ENCODE data around the gene RORB.

RORB gene

GRCh38 chr9:74609671-74610405 is 112.7 kb downstream of the RORB start:
- no peak for DNase-seq

- no peak for DNase-seq
Measured at GRCh38 chr9:74610523-74611061, 113.5 kb downstream of the RORB start.

DNA sequence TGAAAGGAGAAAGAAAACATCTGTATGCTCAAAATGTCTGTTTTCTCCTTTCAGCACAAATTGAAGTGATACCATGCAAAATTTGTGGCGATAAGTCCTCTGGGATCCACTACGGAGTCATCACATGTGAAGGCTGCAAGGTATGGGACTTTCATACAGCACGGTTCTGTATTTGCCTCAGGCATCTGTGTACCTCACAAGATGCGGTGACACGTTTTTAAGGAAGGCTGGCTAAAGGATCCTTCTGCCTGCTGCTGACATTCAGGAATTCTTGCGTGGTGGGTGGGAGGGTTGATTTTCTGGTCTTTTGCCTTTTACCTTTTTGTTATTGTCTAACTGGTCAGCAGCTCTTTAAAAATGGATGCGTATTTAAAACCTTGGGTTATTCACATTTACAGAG is 133.1 kb downstream of the RORB start:
- no peak for DNase-seq

GRCh38 chr9:74639112-74639511 is 142.0 kb downstream of the RORB start:
- no peak for DNase-seq

DNA sequence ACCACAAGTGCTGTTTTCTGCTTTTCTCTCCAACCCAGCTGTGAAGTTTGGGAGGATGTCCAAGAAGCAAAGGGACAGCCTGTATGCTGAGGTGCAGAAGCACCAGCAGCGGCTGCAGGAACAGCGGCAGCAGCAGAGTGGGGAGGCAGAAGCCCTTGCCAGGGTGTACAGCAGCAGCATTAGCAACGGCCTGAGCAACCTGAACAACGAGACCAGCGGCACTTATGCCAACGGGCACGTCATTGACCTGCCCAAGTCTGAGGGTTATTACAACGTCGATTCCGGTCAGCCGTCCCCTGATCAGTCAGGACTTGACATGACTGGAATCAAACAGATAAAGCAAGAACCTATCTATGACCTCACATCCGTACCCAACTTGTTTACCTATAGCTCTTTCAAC is 145.2 kb downstream of the RORB start:
- DNase-seq: no peak

DNA sequence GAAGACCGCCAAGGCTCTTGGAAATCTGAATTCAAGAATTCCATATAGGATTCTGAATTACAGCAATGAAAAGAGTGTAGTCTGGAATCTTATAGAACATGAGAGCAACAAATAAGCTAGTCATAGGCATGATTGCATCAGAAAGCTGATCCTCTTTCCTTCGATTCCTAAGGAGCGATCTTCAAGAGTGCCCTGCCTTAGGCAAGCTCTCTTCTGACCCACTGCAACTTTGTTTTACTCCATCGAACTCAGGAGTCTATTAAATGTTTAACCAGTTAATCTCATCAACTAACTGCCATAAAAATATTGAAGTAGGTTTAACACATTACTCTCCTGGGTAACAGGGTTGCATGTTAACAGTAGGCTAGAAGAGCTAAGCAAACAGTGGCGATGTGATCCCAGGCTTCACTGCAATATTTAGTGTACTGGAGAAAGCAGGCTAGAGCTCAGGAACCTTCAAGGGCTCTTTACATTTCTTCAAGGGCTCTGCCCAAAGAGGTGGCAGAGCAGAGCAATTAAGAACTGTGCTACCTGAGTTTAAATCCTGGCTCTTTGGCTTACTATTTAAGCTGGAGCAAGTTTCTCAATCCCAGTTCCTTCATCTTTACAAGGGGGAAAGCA is 146.3 kb downstream of the RORB start:
- no peak for DNase-seq

- no peak for DNase-seq
Measured at GRCh38 chr9:74644023-74644422, 146.9 kb downstream of the RORB start.

DNA sequence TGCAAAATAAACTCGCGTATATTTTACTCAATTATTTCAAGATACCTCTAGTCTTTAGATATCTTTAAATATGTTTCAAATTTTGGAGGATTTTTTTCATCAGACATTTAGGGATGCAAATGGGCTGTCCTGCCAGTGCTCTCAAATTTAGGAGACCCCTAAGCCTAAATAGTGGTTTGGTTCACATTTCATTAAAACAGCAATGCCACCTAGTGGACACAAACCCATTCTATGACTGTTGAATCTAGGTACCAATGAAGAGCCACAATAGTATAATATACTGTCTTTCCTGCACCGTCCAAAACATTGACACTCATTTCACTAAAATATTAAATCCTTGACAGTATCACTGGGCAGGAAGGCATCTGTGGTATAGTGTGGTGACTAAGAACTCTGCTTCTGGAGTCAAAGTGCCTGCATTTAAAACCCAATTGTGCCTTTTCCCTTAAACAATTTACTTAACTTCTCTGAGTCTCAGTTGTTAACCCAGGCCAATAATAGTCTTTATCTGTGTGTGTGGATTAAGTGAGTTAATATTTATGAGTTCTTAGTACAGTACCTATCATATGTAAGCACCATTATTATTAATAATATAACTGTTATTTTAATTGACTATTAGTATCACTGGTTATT is 148.0 kb downstream of the RORB start:
- peak in 1 of 2 donors; percentile 8 for DNase-seq

DNA sequence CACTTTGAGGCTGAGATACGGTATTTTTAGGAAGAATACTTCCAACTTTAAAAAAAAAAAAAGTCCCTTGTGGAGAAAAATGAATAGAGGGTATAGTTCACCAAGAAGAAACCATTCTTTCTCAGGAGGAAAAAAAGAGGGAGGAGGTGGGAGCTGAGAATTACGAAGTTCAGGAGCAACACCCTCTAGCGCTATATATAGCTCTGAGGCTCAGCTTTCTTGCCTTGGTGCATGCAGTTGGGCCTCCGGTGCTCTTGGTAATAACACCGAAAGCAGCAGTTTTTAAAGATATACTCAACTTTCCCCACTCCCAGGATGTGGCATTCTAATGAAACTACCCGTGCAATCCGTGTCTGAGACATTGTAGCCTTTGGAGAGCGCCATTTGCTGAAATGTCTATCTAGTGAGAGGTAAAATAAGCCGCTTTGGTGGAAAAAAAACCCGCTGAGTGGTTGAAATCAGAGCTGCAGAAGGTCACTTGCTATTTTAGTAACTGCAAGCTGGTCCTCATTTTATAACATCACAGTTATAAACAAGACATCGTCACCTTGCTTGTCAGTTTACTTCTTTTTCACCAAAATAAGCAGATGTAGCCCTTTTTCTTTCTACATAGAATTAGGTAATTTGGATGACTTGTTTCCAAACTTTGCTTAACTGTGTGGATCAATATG is 156.4 kb downstream of the RORB start:
- DNase-seq: no peak

- no peak for DNase-seq
Measured at GRCh38 chr9:74662674-74663073, 165.5 kb downstream of the RORB start.

- no peak for DNase-seq
Measured at GRCh38 chr9:74663439-74663838, 166.3 kb downstream of the RORB start.

- no peak for DNase-seq
Measured at GRCh38 chr9:74666625-74667316, 169.6 kb downstream of the RORB start.

DNA sequence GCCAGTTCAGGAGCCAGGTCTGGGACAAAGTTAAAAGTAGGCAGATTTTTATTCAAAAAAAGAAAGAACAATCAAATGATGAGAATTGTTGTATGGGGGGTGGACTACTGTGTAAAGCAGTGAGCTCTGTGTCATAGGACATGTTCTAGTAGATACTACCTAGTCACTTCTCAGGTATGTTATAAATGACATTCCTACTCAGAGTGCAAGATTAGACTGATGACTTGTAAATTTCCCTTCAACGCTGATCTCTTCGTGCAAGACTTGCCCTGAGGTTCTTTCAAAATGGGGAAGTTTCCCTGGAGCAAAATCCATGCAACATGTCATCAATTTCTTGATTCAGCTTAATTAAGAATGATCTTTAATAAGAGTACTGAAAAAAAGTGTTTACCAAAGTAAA is 175.1 kb downstream of the RORB start:
- no peak for DNase-seq

GRCh38 chr9:74674077-74674476 is 176.9 kb downstream of the RORB start:
- DNase-seq: no peak

- DNase-seq: no peak
Measured at GRCh38 chr9:74681906-74682305, 184.8 kb downstream of the RORB start.

GRCh38 chr9:74683322-74683721 is 186.2 kb downstream of the RORB start:
- no peak for DNase-seq

GRCh38 chr9:74691058-74691457 is 193.9 kb downstream of the RORB start:
- DNase-seq: no peak

GRCh38 chr9:74696520-74696919 is 199.4 kb downstream of the RORB start:
- no peak for DNase-seq

DNA sequence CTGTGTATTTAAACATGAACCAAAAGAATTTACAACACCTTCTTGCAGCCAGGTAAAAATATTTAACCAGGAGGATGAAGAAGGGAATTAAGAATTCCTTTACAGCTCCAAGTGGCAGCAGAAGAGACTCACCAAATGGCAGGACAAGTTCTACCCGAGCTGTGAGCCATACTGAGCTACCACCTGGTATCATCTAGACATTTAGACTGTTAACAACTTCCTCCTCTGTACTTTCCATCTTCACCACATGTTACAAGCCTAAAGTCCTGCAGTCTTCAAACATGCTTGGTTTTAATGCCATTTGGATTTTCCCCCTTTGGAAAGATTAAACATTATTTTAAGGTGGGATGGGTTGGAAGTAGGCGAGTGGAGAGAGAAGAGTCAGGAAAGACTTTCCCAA is 200.4 kb downstream of the RORB start:
- no peak for DNase-seq

DNA sequence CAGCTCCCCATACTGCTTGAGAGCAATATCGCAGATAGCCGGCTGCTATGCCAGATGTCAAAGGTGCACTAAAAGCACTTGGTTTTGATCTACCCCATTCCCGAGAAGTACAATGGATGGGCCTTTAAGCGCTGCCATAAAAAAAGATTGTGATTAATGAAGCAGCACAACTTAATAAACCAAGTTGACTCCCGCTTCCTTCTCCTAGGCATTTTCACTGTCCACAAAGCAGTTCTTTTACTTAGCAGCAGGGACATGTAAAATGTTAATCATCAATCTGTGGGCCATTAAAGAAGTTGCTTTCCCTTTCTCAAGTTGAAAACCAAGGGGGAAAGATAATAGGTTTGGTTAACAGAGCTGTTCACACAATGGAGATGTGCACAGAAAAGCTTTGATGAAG is 214.2 kb downstream of the RORB start:
- no peak for DNase-seq

DNA sequence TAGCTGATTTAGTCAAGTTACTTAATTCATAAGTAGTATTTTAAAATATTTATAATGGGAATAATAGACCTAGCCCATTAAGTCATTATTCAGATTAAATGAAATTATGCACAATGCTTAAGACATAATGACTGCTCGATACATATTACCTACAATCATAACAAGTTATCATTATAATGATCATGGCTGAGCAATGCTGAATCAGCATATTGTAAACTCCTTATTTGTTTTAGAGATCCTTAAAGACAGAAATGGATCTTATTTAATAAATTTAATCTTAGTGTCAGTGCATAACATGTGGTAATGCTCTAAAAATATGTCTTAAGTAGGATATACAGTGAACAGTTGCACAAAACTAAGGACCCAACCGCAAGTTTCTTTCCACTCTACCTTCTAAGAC is 221.6 kb downstream of the RORB start:
- DNase-seq: no peak

DNA sequence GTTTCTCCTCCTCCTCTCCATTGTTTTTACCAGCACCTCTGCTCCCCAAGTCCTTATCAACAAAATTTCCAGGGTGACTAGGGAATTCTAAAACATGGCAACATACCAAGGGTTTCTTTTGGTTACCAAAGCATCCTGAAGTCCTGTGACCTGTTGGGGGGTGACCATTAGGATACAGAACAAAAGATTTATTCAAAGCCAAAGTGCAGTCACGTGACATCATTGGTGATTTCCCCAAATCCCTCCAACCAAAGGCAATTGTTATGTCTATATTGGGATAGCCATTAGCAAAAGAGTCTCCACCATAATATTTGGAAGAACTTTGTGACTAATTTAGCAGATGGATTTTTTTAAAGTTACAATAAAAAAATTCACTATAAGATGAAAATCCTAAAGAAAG is 222.2 kb downstream of the RORB start:
- no peak for DNase-seq

All from hippocampal formation (tissue), 2 donors.